Lung (tissue), 12 donors: ENCODE measurements around the gene PIGM. TPM values are rescaled to one million over a fixed set of nuclear protein-coding genes. Genes with fewer than 3 reads are reported as not detected.

Experiments
- ATAC-seq: fragments of 200-7000 bp; cut with Tn5 transposase; one replicate; pipeline ENCODE4 v1.9.1; 2020; ENCODE audit warnings: moderate number of reproducible peaks; ENCODE audit not compliant: insufficient read depth, low FRiP score
- DNase-seq, 3 donors: peaks; one replicate each; pipeline ENCODE4 v3.0.0-alpha.2; 2013 to 2017
- H3K27ac ChIP-seq, 2 donors: one replicate each; pipeline ENCODE4 v1.5.1; 2013; ENCODE audit warnings: mild to moderate bottlenecking in 2 of 2, moderate library complexity in 2 of 2, control low read depth in 1 of 2, inconsistent platforms in 1 of 2, low read depth in 1 of 2, low read length in 1 of 2
- H3K27me3 ChIP-seq, 3 donors: one replicate each; pipeline ENCODE4 v1.5.1; 2013; ENCODE audit warnings: low read length in 2 of 3; ENCODE audit not compliant: control insufficient read depth in 3 of 3, insufficient read depth in 3 of 3
- H3K36me3 ChIP-seq, 4 donors: one replicate each; pipeline ENCODE4 v1.5.1; 2013; ENCODE audit warnings: low read length in 4 of 4, mild to moderate bottlenecking in 1 of 4, moderate library complexity in 1 of 4; ENCODE audit not compliant: control insufficient read depth in 4 of 4, insufficient read depth in 4 of 4
- H3K4me1 ChIP-seq, 5 donors: one replicate each; pipeline ENCODE4 v1.5.1; 2013; ENCODE audit warnings: low read length in 5 of 5, mild to moderate bottlenecking in 2 of 5, moderate library complexity in 1 of 5; ENCODE audit not compliant: control insufficient read depth in 5 of 5, insufficient read depth in 5 of 5
- H3K4me3 ChIP-seq: one replicate; pipeline ENCODE4 v1.5.1; 2013; ENCODE audit warnings: mild to moderate bottlenecking, control low read depth, moderate library complexity
- H3K9ac ChIP-seq, 2 donors: one replicate each; pipeline ENCODE4 v1.5.1; 2013; ENCODE audit warnings: low read length in 2 of 2, control low read depth in 1 of 2; ENCODE audit not compliant: insufficient read depth in 1 of 2
- H3K9me3 ChIP-seq, 4 donors: one replicate each; pipeline ENCODE4 v1.5.1; 2013; ENCODE audit warnings: low read length in 3 of 4, mild to moderate bottlenecking in 1 of 4, moderate library complexity in 1 of 4; ENCODE audit not compliant: control insufficient read depth in 4 of 4, insufficient read depth in 3 of 4
- CTCF ChIP-seq: IDR thresholded peaks from 2 replicates; pipeline ENCODE4 v1.5.1; 2012; ENCODE audit warnings: mild to moderate bottlenecking; ENCODE audit errors: control extremely low read depth, extremely low read depth
- WGBS, 2 donors: extraction: QIAGEN DNeasy Blood & Tissue Kit; methylation state at CpG; one replicate each; pipeline ENCODE4 v1.1.7; 2013; 5-methylcytosine and 5-hydroxymethylcytosine counted together
- polyA plus RNA-seq, 2 donors: library from polyadenylated mRNA; stranded (reverse); fragments of 200-250 nt; gene quantifications; one replicate each; pipeline ENCODE4 v1.2.1, GENCODE V29; 2013
- total RNA-seq, 2 donors: library from RNA; depleted of rRNA in 1 of 2; stranded (reverse); fragments of >200 nt in 1 of 2; gene quantifications; one replicate each; pipeline ENCODE4 v1.2.1, GENCODE V29; 2014 to 2021
- donor health status: control.
- donor health status: control.
- donor health status: Bipolar disorder and iron deficiency.
- donor health status: healthy.
- donor health status: DM: yes; HTN: yes; CAD: no.

PIGM gene
- total and polyA plus RNA-seq, 4 donors, result 3.7 to 9.1 (median 5.7) TPM

- H3K27me3 ChIP-seq, result peaks cover 0 to 2% (median 0%) of the 10 kb centered on the region in 3 donors
- 93 to 94% methylated on average over 6 of the region's 6 CpGs for WGBS, 2 donors
- H3K4me3 ChIP-seq, result no peak overlapping the region
- no peak overlapping the region for H3K9ac ChIP-seq
- H3K36me3 ChIP-seq, result no peaks in the 10 kb centered on the region
- no peaks in the 10 kb centered on the region for H3K4me1 ChIP-seq
- H3K27ac ChIP-seq, result no peak overlapping the region
- TF ChIP-seq CTCF, result no peak
- no peak for DNase-seq
- ATAC-seq, result no peak
- H3K9me3 ChIP-seq, result no peaks in the 10 kb centered on the region
Measured at GRCh38 chr1:159985473-159985872, 46.3 kb downstream of the PIGM start.

GRCh38 chr1:159983681-159984080 lies 48.1 kb downstream of the PIGM start:
- Histone ChIP-seq H3K4me1 (peaks cover 0 to 9% (median 0%) of the 10 kb centered on the region in 5 donors), H3K27ac (no peak overlapping the region), H3K9ac (no peak overlapping the region), H3K4me3 (no peak overlapping the region), H3K36me3 (no peaks in the 10 kb centered on the region), H3K27me3 (peaks cover 0 to 2% (median 0%) of the 10 kb centered on the region in 3 donors), H3K9me3 (no peaks in the 10 kb centered on the region)
- ATAC-seq (no peak), DNase-seq (no peak)
- no peak for TF ChIP-seq CTCF
- WGBS, 2 donors, result 81 to 84% methylated on average over 5 of the region's 5 CpGs

- Histone ChIP-seq H3K36me3 (no peaks in the 10 kb centered on the region), H3K27me3 (peaks cover 0 to 2% (median 0%) of the 10 kb centered on the region in 3 donors), H3K9ac (no peak overlapping the region), H3K27ac (no peak overlapping the region), H3K4me1 (peaks cover 0 to 12% (median 0%) of the 10 kb centered on the region in 5 donors), H3K9me3 (no peaks in the 10 kb centered on the region), H3K4me3 (no peak overlapping the region)
- ATAC-seq (no peak), DNase-seq (no peak)
- TF ChIP-seq CTCF, result no peak
- 62 to 72% methylated on average over 5 to 6 of the region's 6 CpGs for WGBS, 2 donors
Measured at GRCh38 chr1:159982280-159982679, 49.5 kb downstream of the PIGM start.
